Astrocyte of the spinal cord (primary cell): ENCODE results near the gene FBLIM1.
A peak's percentile ranks its signal among the peaks of the same experiment; 100 is the strongest.

Experiments used
- DNase-seq: peaks from one replicate; pipeline ENCODE4 v3.0.0; 2011; ENCODE audit warnings: low read depth, low spot score
- H3K4me3 ChIP-seq: 2 replicates; pipeline ENCODE4 v1.5.1; 2011; ENCODE audit warnings: low read depth, mild to moderate bottlenecking, low read length, moderate library complexity
- CTCF ChIP-seq: IDR thresholded peaks from 2 replicates; pipeline ENCODE4 v1.5.1; 2012; ENCODE audit warnings: low read depth, mild to moderate bottlenecking, low read length, inconsistent platforms
- in situ Hi-C: cut with HindIII; loops from 2 replicates; pipeline ENCODE4 v1.10.0; 2017; ENCODE audit warnings: low sequenced_read_pairs

FBLIM1 gene

GRCh38 chr1:15834406-15835204, 76.0 kb downstream of the FBLIM1 start:
- peak overlapping the region; percentile 87 for H3K4me3 ChIP-seq
- in situ Hi-C loops: no loop called here
- no peak for TF ChIP-seq CTCF
- peak; percentile 93 for DNase-seq

GRCh38 chr1:15835205-15835740, 76.7 kb downstream of the FBLIM1 start:
- peak overlapping the region; percentile 87 for H3K4me3 ChIP-seq
- in situ Hi-C loops: no loop called here
- TF ChIP-seq CTCF: no peak
- DNase-seq: no peak

- in situ Hi-C loops: no loop called here
- no peak for TF ChIP-seq CTCF
- H3K4me3 ChIP-seq: peak overlapping the region; percentile 87
- peak; percentile 100 for DNase-seq
These were observed 77.3 kb downstream of the FBLIM1 start for GRCh38 chr1:15835741-15836510.
